GM12878 (cell line): ENCODE measurements around the gene TMEM163. TPM values are rescaled to one million over a fixed set of nuclear protein-coding genes. Genes with fewer than 3 reads are reported as not detected.

Experiments used
- CEBPZ ChIP-seq: fragments of 150-350 bp; IDR thresholded peaks from 2 replicates; pipeline ENCODE4 v1.6.1; 2016; ENCODE audit warnings: low read depth, low read length
- CREM ChIP-seq: IDR thresholded peaks from 2 replicates; pipeline ENCODE4 v1.6.1; 2014; ENCODE audit warnings: antibody characterized with exemption, low read depth
- E2F8 ChIP-seq: fragments of 450-650 bp; IDR thresholded peaks from 2 replicates; pipeline ENCODE4 v1.6.1; 2018; ENCODE audit warnings: mild to moderate bottlenecking, low read depth, moderate library complexity; ENCODE audit not compliant: partially characterized antibody
- FOXM1 ChIP-seq: IDR thresholded peaks from 2 replicates; pipeline ENCODE4 v1.6.1; 2012; ENCODE audit warnings: low read depth, mild to moderate bottlenecking, inconsistent platforms, low read length, moderate library complexity
- IKZF1 ChIP-seq: fragments of 450-650 bp; conservative IDR thresholded peaks from 2 replicates; pipeline ENCODE4 v1.6.1; 2017; ENCODE audit warnings: antibody characterized with exemption, mild to moderate bottlenecking
- MTA2 ChIP-seq: fragments of 450-650 bp; IDR thresholded peaks from 2 replicates; pipeline ENCODE4 v1.6.1; 2016; ENCODE audit warnings: low read depth, mild to moderate bottlenecking, moderate library complexity
- NR2F1 ChIP-seq: fragments of 450-650 bp; conservative IDR thresholded peaks from 2 replicates; pipeline ENCODE4 v1.6.1; 2017; ENCODE audit warnings: mild to moderate bottlenecking
- PRDM15 ChIP-seq: fragments of 450-650 bp; formaldehyde crosslinking; IDR thresholded peaks from 2 replicates; pipeline ENCODE4 v1.4.0; 2020; ENCODE audit warnings: mild to moderate bottlenecking, moderate library complexity
- SIX5 ChIP-seq: IDR thresholded peaks from 2 replicates; pipeline ENCODE4 v1.6.1; 2011; ENCODE audit warnings: mild to moderate bottlenecking, low read depth, low read length, moderate library complexity; ENCODE audit not compliant: severe bottlenecking
- SMAD1 ChIP-seq: fragments of 450-650 bp; IDR thresholded peaks from 2 replicates; pipeline ENCODE4 v1.6.1; 2018; ENCODE audit warnings: mild to moderate bottlenecking, low read depth; ENCODE audit not compliant: partially characterized antibody
- SPI1 ChIP-seq: IDR thresholded peaks from 2 replicates; pipeline ENCODE4 v1.6.1; 2011; ENCODE audit warnings: low read depth, mild to moderate bottlenecking, low read length, moderate library complexity, borderline replicate concordance; ENCODE audit not compliant: insufficient read depth
- TBL1XR1 ChIP-seq: IDR thresholded peaks from 2 replicates; pipeline ENCODE4 v1.6.1; 2012; ENCODE audit warnings: low read depth, low read length, improper control_type of control experiment
- TCF7 ChIP-seq: IDR thresholded peaks from 2 replicates; pipeline ENCODE4 v1.6.1; 2014; ENCODE audit warnings: antibody characterized with exemption, borderline replicate concordance
- WRNIP1 ChIP-seq: IDR thresholded peaks from 2 replicates; pipeline ENCODE4 v1.6.1; 2011; ENCODE audit warnings: low read depth, low read length, improper control_type of control experiment, borderline replicate concordance
- ZBED1 ChIP-seq: IDR thresholded peaks from 2 replicates; pipeline ENCODE4 v1.6.1; 2016; ENCODE audit warnings: borderline replicate concordance
- ZBTB40 ChIP-seq: fragments of 450-650 bp; IDR thresholded peaks from 2 replicates; pipeline ENCODE4 v1.6.1; 2016; ENCODE audit warnings: mild to moderate bottlenecking, moderate library complexity, borderline replicate concordance
- polyA plus RNA-seq, 11 experiments: library from polyadenylated mRNA; depleted of rRNA in 4 of 11; unstranded in 6 of 11; stranded (reverse) in 5 of 11; fragments of >200 nt; fragmentation: Nextera tagmentation in 4 of 11; fragmentation: Illumina TruSeq in 1 of 11; extraction: Ambion mirVana in 4 of 11; extraction: Trizol in 1 of 11; gene quantifications; 1 replicate in 1 of 11; 2 replicates in 10 of 11; pipeline versions ENCODE4 v1.2.1 to v1.2.3, GENCODE V29; 2011 to 2016; ENCODE audit warnings: inconsistent platforms in 2 of 11, missing spikeins in 2 of 11, low read depth in 1 of 11
- total RNA-seq, 4 experiments: library from RNA; depleted of rRNA in 3 of 4; stranded (reverse); fragments of >200 nt in 3 of 4; fragmentation: Illumina TruSeq in 1 of 4; extraction: Trizol in 1 of 4; gene quantifications; 2 replicates each; pipeline versions ENCODE4 v1.2.1 to v1.2.3, GENCODE V29; 2013 to 2021

The TMEM163 gene
- total and polyA plus RNA-seq, 10 of the 15 experiments (the other 5 are each of a cell fraction or from before 2014, with no cell fraction given), result 0.05 to 0.11 (median 0.07) TPM; not detected in 4

GRCh38 chr2:134739879-134740301 lies 21.1 kb upstream of the TMEM163 start (continued):
- TF ChIP-seq CEBPZ, result no peak
- TF ChIP-seq PRDM15 (CRISPR knock-in tag), result no peak
- peak; percentile 74; the same call in 1 of the 2 replicates for TF ChIP-seq CREM
- TF ChIP-seq SPI1, result peak; percentile 99
- TF ChIP-seq E2F8, result no peak
- peak; percentile 71 for TF ChIP-seq IKZF1
- peak; percentile 49; the same call in 1 of the 2 replicates for TF ChIP-seq ZBED1
- peak; percentile 68; the same call in 1 of the 2 replicates for TF ChIP-seq TBL1XR1
- peak; percentile 89 for TF ChIP-seq MTA2
- no peak for TF ChIP-seq ZBTB40
- TF ChIP-seq TCF7, result no peak
- TF ChIP-seq FOXM1, result peak; percentile 75; the same call in 1 of the 2 replicates
- TF ChIP-seq NR2F1, result peak; percentile 69; the same call in 1 of the 2 replicates
- no peak for TF ChIP-seq SIX5
- 0 out of 2 replicates have a peak, but pooled peaks have one; percentile 52 for TF ChIP-seq WRNIP1
- no peak for TF ChIP-seq SMAD1
